ENCODE data around the gene HHATL.

DNA sequence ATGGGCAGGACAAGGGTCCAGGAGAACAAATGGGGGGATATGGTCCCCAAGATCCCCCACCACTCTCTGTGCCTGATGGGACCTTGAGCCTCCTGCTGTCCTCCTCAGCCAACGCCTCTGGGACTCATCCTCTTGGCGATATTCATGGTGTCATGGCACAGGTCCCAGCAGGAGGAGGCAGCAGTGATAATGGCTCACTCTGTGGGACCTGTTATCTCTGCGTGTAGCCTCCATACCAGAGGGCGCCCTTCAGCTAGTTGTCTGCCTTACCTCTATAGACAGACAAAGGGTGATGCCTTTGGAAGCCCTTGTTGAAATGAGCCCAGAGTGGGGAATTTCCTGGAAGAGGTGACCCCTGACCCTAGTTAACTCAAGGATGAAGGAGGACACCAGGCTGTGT, 41.7 kb downstream of the HHATL start:
- TF ChIP-seq ATF2 (CRISPR knock-in tag; IDR thresholded peaks at IDR 0.05; ENCODE audit: borderline replicate concordance, low read depth) (no peak), USF2 (CRISPR knock-in tag; IDR thresholded peaks at IDR 0.05) (no peak), ZNF423 (CRISPR knock-in tag; IDR thresholded peaks at IDR 0.05) (no peak), ATF1 (CRISPR knock-in tag; IDR thresholded peaks at IDR 0.05) (no peak), ZNF317 (CRISPR knock-in tag; IDR thresholded peaks at IDR 0.05; ENCODE audit: borderline replicate concordance, low read depth) (no peak), ARID4B (CRISPR knock-in tag; IDR thresholded peaks at IDR 0.05; ENCODE audit: borderline replicate concordance) (no peak)
- TF ChIP-seq, protein P1, sequence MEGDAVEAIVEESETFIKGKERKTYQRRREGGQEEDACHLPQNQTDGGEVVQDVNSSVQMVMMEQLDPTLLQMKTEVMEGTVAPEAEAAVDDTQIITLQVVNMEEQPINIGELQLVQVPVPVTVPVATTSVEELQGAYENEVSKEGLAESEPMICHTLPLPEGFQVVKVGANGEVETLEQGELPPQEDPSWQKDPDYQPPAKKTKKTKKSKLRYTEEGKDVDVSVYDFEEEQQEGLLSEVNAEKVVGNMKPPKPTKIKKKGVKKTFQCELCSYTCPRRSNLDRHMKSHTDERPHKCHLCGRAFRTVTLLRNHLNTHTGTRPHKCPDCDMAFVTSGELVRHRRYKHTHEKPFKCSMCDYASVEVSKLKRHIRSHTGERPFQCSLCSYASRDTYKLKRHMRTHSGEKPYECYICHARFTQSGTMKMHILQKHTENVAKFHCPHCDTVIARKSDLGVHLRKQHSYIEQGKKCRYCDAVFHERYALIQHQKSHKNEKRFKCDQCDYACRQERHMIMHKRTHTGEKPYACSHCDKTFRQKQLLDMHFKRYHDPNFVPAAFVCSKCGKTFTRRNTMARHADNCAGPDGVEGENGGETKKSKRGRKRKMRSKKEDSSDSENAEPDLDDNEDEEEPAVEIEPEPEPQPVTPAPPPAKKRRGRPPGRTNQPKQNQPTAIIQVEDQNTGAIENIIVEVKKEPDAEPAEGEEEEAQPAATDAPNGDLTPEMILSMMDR (IDR thresholded peaks at IDR 0.05): no peak
